Testis (tissue), 3 donors: ENCODE results near the gene RYR1. TPM values are rescaled to one million over a fixed set of nuclear protein-coding genes. Genes with fewer than 3 reads are reported as not detected.
"Not testable (repeated sequence)": the region's sequence is repeated elsewhere in the genome, so short reads cannot be mapped to it uniquely, and the experiment has no call there.

Experiments
- DNase-seq: peaks from one replicate; pipeline ENCODE4 v3.0.0-alpha.2; 2019
- H3K27ac ChIP-seq, 2 donors: fragments of 200-600 bp; sonication (generic); one replicate each; pipeline ENCODE4 v1.5.1; 2019
- H3K27me3 ChIP-seq: fragments of 200-600 bp; sonication (generic); one replicate; pipeline ENCODE4 v1.5.1; 2019
- H3K36me3 ChIP-seq: fragments of 200-600 bp; sonication (generic); one replicate; pipeline ENCODE4 v1.5.1; 2017; ENCODE audit warnings: low read depth; ENCODE audit errors: missing control alignments
- H3K4me1 ChIP-seq: fragments of 200-600 bp; sonication (generic); one replicate; pipeline ENCODE4 v1.5.1; 2019
- H3K4me3 ChIP-seq, 2 donors: fragments of 200-600 bp; sonication (generic); one replicate each; pipeline ENCODE4 v1.5.1; 2017 to 2019
- H3K9me3 ChIP-seq: fragments of 200-600 bp; sonication (generic); one replicate; pipeline ENCODE4 v1.5.1; 2017
- POLR2A ChIP-seq: fragments of 450-650 bp; IDR thresholded peaks from one replicate; pipeline ENCODE4 v1.6.1; 2017; ENCODE audit warnings: antibody characterized with exemption, mild to moderate bottlenecking, moderate library complexity
- WGBS, 2 donors: methylation state at CpG; one replicate each; pipeline ENCODE4 v1.1.5; 2018; 5-methylcytosine and 5-hydroxymethylcytosine counted together
- intact Hi-C: fragments of 100-400 bp; cut with DNase I; formaldehyde crosslinking; loops from one replicate; pipeline ENCODE4 v1.15.1; 2023; ENCODE audit warnings: low total_unique reads
- polyA plus RNA-seq: library from polyadenylated mRNA; stranded (reverse); fragments of 350-450 nt; fragmentation: Illumina TruSeq; extraction: RNeasy Lipid Tissue Mini Kit (QIAGEN cat#74804); gene quantifications from one replicate; pipeline ENCODE4 v1.2.3, GENCODE V29; 2014; ENCODE audit warnings: low read depth, low replicate concordance; ENCODE audit not compliant: insufficient read depth
- total RNA-seq, 2 donors: library from RNA; depleted of rRNA; stranded (reverse); fragments of >200 nt; gene quantifications; one replicate each; pipeline ENCODE4 v1.2.3, GENCODE V29; 2016
- TF ChIP-seq, protein P1 (sequence below), 3 experiments: fragments of 450-650 bp in 2 of 3; fragments of 200-600 bp in 1 of 3; sonication (generic) in 1 of 3; IDR thresholded peaks; one replicate each; pipeline ENCODE4 v1.5.1; 2016 to 2019; ENCODE audit warnings: antibody characterized with exemption in 3 of 3, mild to moderate bottlenecking in 2 of 3, moderate library complexity in 1 of 3

The RYR1 gene
- total and polyA plus RNA-seq, 3 donors from 2014 or later = 11.8 to 26.1 (median 15.6) TPM

- intact Hi-C loops = no loop called here
- Histone ChIP-seq H3K4me3 (no peak overlapping the region), H3K4me1 (no peaks in the 10 kb centered on the region), H3K27me3 (no peaks in the 10 kb centered on the region), H3K9me3 (no peaks in the 10 kb centered on the region), H3K27ac (no peak overlapping the region), H3K36me3 (no peaks in the 10 kb centered on the region)
- no peak for DNase-seq
- TF ChIP-seq POLR2A = no peak
- TF ChIP-seq, protein P1, sequence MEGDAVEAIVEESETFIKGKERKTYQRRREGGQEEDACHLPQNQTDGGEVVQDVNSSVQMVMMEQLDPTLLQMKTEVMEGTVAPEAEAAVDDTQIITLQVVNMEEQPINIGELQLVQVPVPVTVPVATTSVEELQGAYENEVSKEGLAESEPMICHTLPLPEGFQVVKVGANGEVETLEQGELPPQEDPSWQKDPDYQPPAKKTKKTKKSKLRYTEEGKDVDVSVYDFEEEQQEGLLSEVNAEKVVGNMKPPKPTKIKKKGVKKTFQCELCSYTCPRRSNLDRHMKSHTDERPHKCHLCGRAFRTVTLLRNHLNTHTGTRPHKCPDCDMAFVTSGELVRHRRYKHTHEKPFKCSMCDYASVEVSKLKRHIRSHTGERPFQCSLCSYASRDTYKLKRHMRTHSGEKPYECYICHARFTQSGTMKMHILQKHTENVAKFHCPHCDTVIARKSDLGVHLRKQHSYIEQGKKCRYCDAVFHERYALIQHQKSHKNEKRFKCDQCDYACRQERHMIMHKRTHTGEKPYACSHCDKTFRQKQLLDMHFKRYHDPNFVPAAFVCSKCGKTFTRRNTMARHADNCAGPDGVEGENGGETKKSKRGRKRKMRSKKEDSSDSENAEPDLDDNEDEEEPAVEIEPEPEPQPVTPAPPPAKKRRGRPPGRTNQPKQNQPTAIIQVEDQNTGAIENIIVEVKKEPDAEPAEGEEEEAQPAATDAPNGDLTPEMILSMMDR (IDR thresholded peaks at IDR 0.05) = no peak
- WGBS, 2 donors = 68 to 79% methylated on average over 10 of the region's 10 CpGs
Observed at GRCh38 chr19:38511074-38511708, 77.7 kb downstream of the RYR1 start.

DNA sequence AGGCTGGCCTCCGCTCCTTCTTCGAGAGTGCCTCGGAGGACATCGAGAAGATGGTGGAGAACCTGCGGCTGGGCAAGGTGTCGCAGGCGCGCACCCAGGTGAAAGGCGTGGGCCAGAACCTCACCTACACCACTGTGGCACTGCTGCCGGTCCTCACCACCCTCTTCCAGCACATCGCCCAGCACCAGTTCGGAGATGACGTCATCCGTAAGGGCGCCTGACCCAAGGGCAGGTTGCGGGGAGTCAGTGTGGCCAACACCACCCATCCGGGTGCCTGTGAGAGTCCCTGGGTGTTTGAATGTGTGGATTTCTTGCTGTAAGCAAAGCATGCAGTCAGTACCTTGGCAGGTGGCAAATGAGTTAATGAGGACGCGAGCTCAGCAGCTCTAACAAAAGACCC lies 78.8 kb downstream of the RYR1 start:
- intact Hi-C loops = no loop called here
- 92 to 93% methylated on average over 11 to 19 of the region's 19 CpGs for WGBS, 2 donors
- H3K4me3 ChIP-seq = no peak overlapping the region
- H3K27ac ChIP-seq = no peak overlapping the region
- TF ChIP-seq, protein P1 (IDR thresholded peaks at IDR 0.05) = no peak
- TF ChIP-seq POLR2A = no peak
- H3K36me3 ChIP-seq = no peaks in the 10 kb centered on the region
- no peak for DNase-seq
- H3K27me3 ChIP-seq = no peaks in the 10 kb centered on the region
- no peaks in the 10 kb centered on the region for H3K9me3 ChIP-seq
- H3K4me1 ChIP-seq = no peaks in the 10 kb centered on the region

- 88 to 94% methylated on average over 6 of the region's 6 CpGs for WGBS, 2 donors
- H3K27ac ChIP-seq, H3K4me3 ChIP-seq, H3K36me3 ChIP-seq, DNase-seq, H3K27me3 ChIP-seq, H3K9me3 ChIP-seq, intact Hi-C loops, H3K4me1 ChIP-seq: not testable (repeated sequence)
Observed at GRCh38 chr19:38513156-38513555, 79.7 kb downstream of the RYR1 start.

DNA sequence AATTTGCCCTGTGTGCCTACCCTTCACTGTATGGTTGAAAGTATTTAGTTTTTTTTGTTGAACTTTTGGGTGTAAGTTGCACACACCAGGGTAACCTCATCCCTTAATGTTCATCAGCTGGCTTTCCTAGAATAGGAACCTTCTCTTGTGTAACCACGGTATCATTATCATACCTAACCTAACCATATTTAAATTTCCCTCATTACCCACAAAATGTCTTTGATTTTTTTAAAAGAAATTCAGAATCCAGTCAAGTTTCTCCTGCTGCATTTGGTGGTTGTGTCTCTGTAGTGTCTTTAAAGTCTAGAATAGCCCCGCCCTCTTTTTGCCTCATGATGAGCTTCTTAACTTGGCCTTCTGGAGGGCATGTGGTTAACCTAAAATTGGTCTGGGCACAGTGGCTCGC lies 80.3 kb downstream of the RYR1 start:
- Histone ChIP-seq H3K27ac (no peak overlapping the region), H3K4me1 (no peaks in the 10 kb centered on the region), H3K4me3 (no peak overlapping the region), H3K9me3 (no peaks in the 10 kb centered on the region), H3K36me3 (no peaks in the 10 kb centered on the region), H3K27me3 (no peaks in the 10 kb centered on the region)
- intact Hi-C loops = no loop called here
- TF ChIP-seq, protein P1 (IDR thresholded peaks at IDR 0.05) = no peak
- no peak for TF ChIP-seq POLR2A
- 89 to 90% methylated on average over 3 of the region's 3 CpGs for WGBS, 2 donors
- DNase-seq = no peak

DNA sequence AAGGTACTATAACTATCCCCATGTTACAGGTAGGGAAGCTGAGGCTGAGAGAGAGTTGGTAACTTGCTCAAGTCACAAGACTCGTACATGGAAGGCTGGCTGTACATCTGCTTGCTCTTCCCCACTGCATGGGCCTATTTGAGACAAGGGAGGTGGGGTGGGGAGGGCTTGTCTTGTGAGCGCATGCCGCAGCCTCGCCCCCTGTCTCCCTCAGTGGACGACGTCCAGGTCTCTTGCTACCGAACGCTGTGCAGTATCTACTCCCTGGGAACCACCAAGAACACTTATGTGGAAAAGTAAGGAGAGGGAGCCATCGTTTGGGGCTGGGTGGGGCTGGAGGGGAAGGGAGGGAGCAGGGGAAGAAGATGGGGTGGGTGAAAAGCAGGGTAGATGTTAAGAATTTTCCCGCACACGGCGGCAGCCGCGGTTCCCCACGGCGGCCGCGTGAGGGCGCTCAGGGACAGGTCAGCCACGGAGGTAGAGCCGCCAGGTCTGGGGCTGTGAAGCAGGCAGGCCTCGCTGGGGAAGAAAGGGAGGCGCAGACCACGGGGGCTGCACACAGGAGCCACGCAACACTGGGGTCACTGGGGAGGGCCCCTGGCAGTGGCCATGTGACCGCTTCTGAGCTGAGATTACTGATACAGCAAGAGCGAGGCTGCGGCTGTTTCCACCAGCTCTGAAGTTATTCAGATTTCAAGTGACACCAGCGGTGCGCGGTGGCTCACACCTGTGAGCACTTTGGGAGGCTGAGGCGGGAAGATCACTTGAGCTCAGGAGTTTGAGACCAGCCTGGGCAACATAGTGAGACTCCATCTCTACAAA lies 81.5 kb downstream of the RYR1 start:
- TF ChIP-seq POLR2A = no peak
- TF ChIP-seq, protein P1 (IDR thresholded peaks at IDR 0.05) = peak; percentile 26 to 90 (median 67)
- intact Hi-C loops = no loop called here
- Histone ChIP-seq H3K4me3 (no peak overlapping the region), H3K27me3 (no peaks in the 10 kb centered on the region), H3K4me1 (no peaks in the 10 kb centered on the region), H3K9me3 (no peaks in the 10 kb centered on the region), H3K36me3 (no peaks in the 10 kb centered on the region), H3K27ac (no peak overlapping the region)
- DNase-seq = peak; percentile 84
- WGBS, 2 donors = 11 to 13% methylated on average over 26 to 32 of the region's 32 CpGs
